ENCODE measurements around the gene CDH7. TPM values are rescaled to one million over a fixed set of nuclear protein-coding genes. Genes with fewer than 3 reads are reported as not detected.

Gene CDH7
- total RNA-seq, 1 donor from 2014 or later: 2.7 TPM

DNA sequence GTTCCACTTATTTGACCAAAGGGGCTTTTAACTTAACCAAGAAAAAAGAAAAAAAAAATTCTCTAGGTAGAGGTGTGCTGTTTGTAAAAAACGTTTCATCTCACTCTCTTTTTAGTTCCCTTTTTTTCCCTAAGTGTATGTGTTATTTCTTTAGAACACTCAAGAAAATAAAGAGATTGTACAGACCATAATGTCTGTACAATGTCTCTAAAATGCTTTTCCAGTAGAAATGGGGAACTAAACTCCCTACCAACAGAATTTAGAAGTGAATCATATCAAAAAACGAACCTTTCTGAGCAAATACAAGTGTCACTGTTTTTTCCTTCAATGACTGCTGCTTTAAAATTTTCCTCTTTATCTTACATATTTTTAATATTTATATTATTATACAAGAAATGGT lies 72.0 kb downstream of the CDH7 start:
- peaks cover 4% of the 10 kb centered on the region for H3K36me3 Mint-ChIP-seq
- TF ChIP-seq, protein P1, sequence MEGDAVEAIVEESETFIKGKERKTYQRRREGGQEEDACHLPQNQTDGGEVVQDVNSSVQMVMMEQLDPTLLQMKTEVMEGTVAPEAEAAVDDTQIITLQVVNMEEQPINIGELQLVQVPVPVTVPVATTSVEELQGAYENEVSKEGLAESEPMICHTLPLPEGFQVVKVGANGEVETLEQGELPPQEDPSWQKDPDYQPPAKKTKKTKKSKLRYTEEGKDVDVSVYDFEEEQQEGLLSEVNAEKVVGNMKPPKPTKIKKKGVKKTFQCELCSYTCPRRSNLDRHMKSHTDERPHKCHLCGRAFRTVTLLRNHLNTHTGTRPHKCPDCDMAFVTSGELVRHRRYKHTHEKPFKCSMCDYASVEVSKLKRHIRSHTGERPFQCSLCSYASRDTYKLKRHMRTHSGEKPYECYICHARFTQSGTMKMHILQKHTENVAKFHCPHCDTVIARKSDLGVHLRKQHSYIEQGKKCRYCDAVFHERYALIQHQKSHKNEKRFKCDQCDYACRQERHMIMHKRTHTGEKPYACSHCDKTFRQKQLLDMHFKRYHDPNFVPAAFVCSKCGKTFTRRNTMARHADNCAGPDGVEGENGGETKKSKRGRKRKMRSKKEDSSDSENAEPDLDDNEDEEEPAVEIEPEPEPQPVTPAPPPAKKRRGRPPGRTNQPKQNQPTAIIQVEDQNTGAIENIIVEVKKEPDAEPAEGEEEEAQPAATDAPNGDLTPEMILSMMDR (IDR thresholded peaks at IDR 0.05): no peak
- no peak for TF ChIP-seq EZH2 (IDR thresholded peaks at IDR 0.05)
- TF ChIP-seq EZH2phosphoT487 (IDR thresholded peaks at IDR 0.05): no peak
- no peak overlapping the region for H3K9ac ChIP-seq
- no peak overlapping the region for H2AFZ ChIP-seq (replicated peaks)
- H3K9me3 ChIP-seq (ENCODE audit: low read depth): no peaks in the 10 kb centered on the region
- H3K27me3 Mint-ChIP-seq (ENCODE audit: insufficient read depth, low read depth): no peaks in the 10 kb centered on the region
- no peak overlapping the region for H3K4me2 ChIP-seq
- H3K9me3 Mint-ChIP-seq: no peaks in the 10 kb centered on the region
- no peak overlapping the region for H3K27ac ChIP-seq
- H3K4me1 ChIP-seq: no peaks in the 10 kb centered on the region
- no peak overlapping the region for H3K4me3 Mint-ChIP-seq
- H3K79me2 ChIP-seq (ENCODE audit: low read depth): no peaks in the 10 kb centered on the region
- no peaks in the 10 kb centered on the region for H4K20me1 ChIP-seq (ENCODE audit: low read depth)
- H3K36me3 ChIP-seq: no peaks in the 10 kb centered on the region
- no peaks in the 10 kb centered on the region for H3K27me3 ChIP-seq
- DNase-seq (ENCODE audit: low spot score): no peak
- peaks cover 5% of the 10 kb centered on the region for H3K4me1 Mint-ChIP-seq
- H3F3A ChIP-seq (ENCODE audit: low read depth): no peaks in the 10 kb centered on the region
- no peak overlapping the region for H3K4me3 ChIP-seq
- no peak overlapping the region for H3K27ac Mint-ChIP-seq

DNA sequence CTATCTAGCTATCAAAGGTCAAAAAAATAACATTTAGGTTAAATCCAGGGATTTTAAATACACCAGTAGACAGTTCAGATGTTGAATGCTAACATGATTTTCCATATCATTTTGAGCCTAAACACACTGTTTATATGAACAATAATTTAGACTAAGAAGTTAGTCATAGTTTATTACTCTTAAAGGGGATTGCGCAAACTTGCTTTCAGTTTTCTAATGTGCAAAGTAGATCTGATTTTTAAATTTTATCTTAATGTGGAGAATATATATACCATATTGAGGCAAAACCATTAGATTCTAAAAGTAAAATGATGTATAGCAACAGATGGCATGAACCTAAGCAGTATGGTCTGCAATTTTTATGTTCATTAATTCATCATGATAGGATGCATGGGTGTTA lies 76.6 kb downstream of the CDH7 start:
- H3K4me1 Mint-ChIP-seq: no peaks in the 10 kb centered on the region
- Histone ChIP-seq H3F3A (ENCODE audit: low read depth) (no peaks in the 10 kb centered on the region), H3K27ac (no peak overlapping the region), H3K4me3 (no peak overlapping the region), H3K36me3 (no peaks in the 10 kb centered on the region), H3K27me3 (no peaks in the 10 kb centered on the region), H2AFZ (replicated peaks) (no peak overlapping the region), H3K4me2 (no peak overlapping the region), H4K20me1 (ENCODE audit: low read depth) (no peaks in the 10 kb centered on the region), H3K9me3 (ENCODE audit: low read depth) (no peaks in the 10 kb centered on the region), H3K4me1 (no peaks in the 10 kb centered on the region), H3K9ac (no peak overlapping the region), H3K79me2 (ENCODE audit: low read depth) (no peaks in the 10 kb centered on the region)
- H3K36me3 Mint-ChIP-seq: no peaks in the 10 kb centered on the region
- H3K4me3 Mint-ChIP-seq: no peak overlapping the region
- no peak overlapping the region for H3K27ac Mint-ChIP-seq
- H3K27me3 Mint-ChIP-seq (ENCODE audit: insufficient read depth, low read depth): no peaks in the 10 kb centered on the region
- no peak for DNase-seq (ENCODE audit: low spot score)
- no peaks in the 10 kb centered on the region for H3K9me3 Mint-ChIP-seq
- TF ChIP-seq EZH2 (IDR thresholded peaks at IDR 0.05): no peak
- no peak for TF ChIP-seq EZH2phosphoT487 (IDR thresholded peaks at IDR 0.05)
- TF ChIP-seq, protein P1 (IDR thresholded peaks at IDR 0.05): no peak

DNA sequence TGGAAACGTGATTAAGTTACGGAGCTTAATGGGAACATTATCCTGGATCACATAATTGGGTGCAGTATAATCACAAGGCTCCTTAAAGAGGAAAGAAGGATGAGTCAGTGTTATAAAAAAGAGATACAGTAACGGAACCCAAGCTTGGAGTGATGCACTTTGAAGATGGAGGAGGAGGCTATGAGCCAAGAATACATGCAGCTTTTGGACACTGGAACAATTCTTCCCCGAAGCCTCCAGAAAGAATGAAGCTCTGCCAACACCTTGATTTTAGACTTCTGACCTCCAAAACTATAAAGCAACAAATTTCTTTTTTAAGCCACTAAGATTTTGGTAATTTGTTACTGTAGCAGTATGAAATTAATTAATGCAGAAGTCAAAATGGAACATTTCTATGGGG lies 85.1 kb downstream of the CDH7 start:
- Histone ChIP-seq H3K9ac (no peak overlapping the region), H3K4me1 (no peaks in the 10 kb centered on the region), H3K27ac (no peak overlapping the region), H3K9me3 (ENCODE audit: low read depth) (no peaks in the 10 kb centered on the region), H3K4me3 (no peak overlapping the region), H3F3A (ENCODE audit: low read depth) (no peaks in the 10 kb centered on the region), H4K20me1 (ENCODE audit: low read depth) (no peaks in the 10 kb centered on the region), H3K79me2 (ENCODE audit: low read depth) (no peaks in the 10 kb centered on the region), H3K27me3 (no peaks in the 10 kb centered on the region), H3K4me2 (no peak overlapping the region), H3K36me3 (no peaks in the 10 kb centered on the region), H2AFZ (replicated peaks) (no peak overlapping the region)
- H3K4me1 Mint-ChIP-seq: no peaks in the 10 kb centered on the region
- no peak for DNase-seq (ENCODE audit: low spot score)
- TF ChIP-seq EZH2 (IDR thresholded peaks at IDR 0.05) (no peak), EZH2phosphoT487 (IDR thresholded peaks at IDR 0.05) (no peak)
- TF ChIP-seq, protein P1 (IDR thresholded peaks at IDR 0.05): no peak
- H3K27me3 Mint-ChIP-seq (ENCODE audit: insufficient read depth, low read depth): no peaks in the 10 kb centered on the region
- H3K9me3 Mint-ChIP-seq: no peaks in the 10 kb centered on the region
- H3K4me3 Mint-ChIP-seq: no peak overlapping the region
- no peaks in the 10 kb centered on the region for H3K36me3 Mint-ChIP-seq
- no peak overlapping the region for H3K27ac Mint-ChIP-seq
